Kidney epithelial cell (primary cell): ENCODE data around the gene SHF. TPM values are rescaled to one million over a fixed set of nuclear protein-coding genes. Genes with fewer than 3 reads are reported as not detected.

Experiments used
- DNase-seq: peaks from one replicate; pipeline ENCODE4 v3.0.0-alpha.2; 2010; ENCODE audit warnings: low read depth
- H3K27me3 ChIP-seq: 2 replicates; pipeline ENCODE4 v1.6.0; 2011; ENCODE audit warnings: low read length; ENCODE audit not compliant: control insufficient read depth, insufficient read depth
- H3K36me3 ChIP-seq: 2 replicates; pipeline ENCODE4 v1.5.1; 2011; ENCODE audit warnings: low read length; ENCODE audit not compliant: control insufficient read depth, insufficient read depth
- H3K4me3 ChIP-seq: 2 replicates; pipeline ENCODE4 v1.5.1; 2011; ENCODE audit warnings: low read depth, mild to moderate bottlenecking, control low read depth, low read length
- CTCF ChIP-seq: IDR thresholded peaks from 2 replicates; pipeline ENCODE4 v1.5.1; 2011; ENCODE audit warnings: mild to moderate bottlenecking, moderate library complexity, low read length, control low read depth, inconsistent platforms; ENCODE audit not compliant: insufficient read depth, poor library complexity, severe bottlenecking
- total RNA-seq: library from RNA; depleted of rRNA; stranded (reverse); fragments of >200 nt; gene quantifications from 2 replicates; pipeline ENCODE4 v1.2.3, GENCODE V29; 2015

SHF gene
- total RNA-seq, 1 donor from 2014 or later: 1.6 TPM

GRCh38 chr15:45182996-45183395 is 4.8 kb downstream of the SHF start:
- no peak for TF ChIP-seq CTCF
- no peak for DNase-seq
- Histone ChIP-seq H3K4me3 (no peak overlapping the region), H3K36me3 (no peaks in the 10 kb centered on the region), H3K27me3 (no peaks in the 10 kb centered on the region)

DNA sequence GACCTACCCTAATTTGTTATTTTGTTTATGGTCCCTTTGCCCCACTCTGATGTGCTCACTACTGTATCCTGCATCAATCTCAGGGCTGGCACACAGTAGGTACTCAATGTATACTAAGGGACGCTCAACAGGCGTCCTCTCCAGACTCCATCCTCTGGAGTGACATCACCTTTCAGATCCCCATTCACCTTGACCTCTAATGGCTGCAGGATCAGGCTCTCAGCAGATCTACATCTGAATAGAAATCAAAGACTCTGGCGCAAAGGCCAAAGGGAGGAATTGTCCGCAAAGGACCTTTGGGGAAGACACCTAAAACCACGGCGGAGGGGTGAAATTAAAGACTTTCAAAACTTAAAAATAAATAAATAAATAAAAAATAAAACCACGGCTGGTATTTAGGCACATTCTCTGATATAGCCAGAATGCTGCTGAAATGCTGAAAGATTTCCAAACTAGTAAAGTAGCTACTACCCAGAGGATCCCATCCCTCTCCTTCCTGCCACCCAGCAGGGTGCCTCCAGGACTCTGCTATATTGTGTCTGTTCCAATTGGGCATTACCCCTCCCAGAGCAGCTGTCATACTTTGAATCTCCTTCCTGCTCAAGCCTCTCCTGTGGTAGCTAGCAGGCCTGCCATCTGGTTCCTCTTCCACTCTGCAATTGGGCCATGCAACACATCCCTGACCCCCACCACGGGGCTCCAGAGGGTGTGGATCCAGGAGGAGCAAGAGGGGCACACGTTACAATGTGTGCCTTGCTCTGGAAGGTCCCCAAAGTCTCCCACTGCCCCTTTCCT is 6.1 kb downstream of the SHF start:
- TF ChIP-seq CTCF: no peak
- no peak overlapping the region for H3K4me3 ChIP-seq

GRCh38 chr15:45180648-45181436 is 6.9 kb downstream of the SHF start:
- DNase-seq: no peak
- no peak overlapping the region for H3K4me3 ChIP-seq
- no peak for TF ChIP-seq CTCF
- no peaks in the 10 kb centered on the region for H3K27me3 ChIP-seq
- no peaks in the 10 kb centered on the region for H3K36me3 ChIP-seq

More for the DNA sequence above, 6.1 kb downstream of the SHF start:
- Histone ChIP-seq H3K27me3 (no peaks in the 10 kb centered on the region), H3K36me3 (no peaks in the 10 kb centered on the region)
- no peak for DNase-seq

GRCh38 chr15:45180201-45180600 is 7.6 kb downstream of the SHF start:
- H3K27me3 ChIP-seq: no peaks in the 10 kb centered on the region
- H3K36me3 ChIP-seq: no peaks in the 10 kb centered on the region
- H3K4me3 ChIP-seq: no peak overlapping the region
- DNase-seq: peak; percentile 49
- TF ChIP-seq CTCF: no peak

DNA sequence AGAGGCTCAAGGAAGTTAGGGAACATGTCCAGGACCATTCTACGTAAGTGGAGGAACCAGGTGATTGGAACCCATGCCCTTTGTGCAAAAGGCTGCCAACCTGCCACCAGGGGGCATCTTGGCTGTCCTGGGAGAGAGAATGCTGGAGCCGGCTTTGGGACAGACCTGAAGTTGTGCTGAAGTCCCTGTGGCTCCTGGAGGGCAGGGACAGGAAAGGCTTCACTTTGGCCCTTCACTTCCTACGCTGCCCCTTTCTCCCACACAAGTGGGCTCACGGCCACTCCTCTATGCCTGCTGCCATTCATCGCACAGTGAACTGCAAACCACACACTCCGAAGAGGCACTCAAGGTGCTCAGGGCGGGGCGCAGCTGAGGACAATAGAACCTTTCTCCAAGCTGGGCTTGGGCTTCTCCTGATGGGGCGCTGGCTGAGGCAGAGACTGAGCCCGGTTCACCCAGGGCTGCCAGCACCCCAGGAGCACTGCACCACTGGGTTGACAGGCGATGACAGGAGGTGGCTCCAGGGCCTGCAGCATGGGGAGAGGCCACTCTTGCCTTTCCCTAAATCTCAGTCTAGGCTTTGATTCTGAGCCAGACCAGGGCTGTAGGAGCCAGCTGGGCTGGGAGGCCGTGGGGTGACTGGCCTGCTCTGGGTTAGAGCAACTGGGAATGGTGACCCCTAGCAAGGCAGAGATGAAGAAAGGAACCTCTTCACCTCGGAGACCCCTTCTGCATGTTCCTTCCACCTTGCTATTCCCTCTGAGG is 8.4 kb downstream of the SHF start:
- H3K36me3 ChIP-seq: no peaks in the 10 kb centered on the region
- TF ChIP-seq CTCF: no peak
- DNase-seq: no peak
- no peak overlapping the region for H3K4me3 ChIP-seq
- no peaks in the 10 kb centered on the region for H3K27me3 ChIP-seq
